Measurements from ENCODE around the gene CLDND2. TPM values are rescaled to one million over a fixed set of nuclear protein-coding genes. Genes with fewer than 3 reads are reported as not detected.

The CLDND2 gene
- total RNA-seq, 1 donor from 2014 or later = 2.4 TPM

GRCh38 chr19:51321799-51322198, 47.0 kb downstream of the CLDND2 start:
- no peak for ATAC-seq
- DNase-seq (ENCODE audit: low spot score) = no peak
- intact Hi-C loops (cut with DNase I) = no loop called here

- no peak for ATAC-seq
- no peak for DNase-seq (ENCODE audit: low spot score)
- intact Hi-C loops (cut with DNase I) = no loop called here
These were observed 48.5 kb downstream of the CLDND2 start for GRCh38 chr19:51320280-51320657.

- ATAC-seq (no peak), DNase-seq (ENCODE audit: low spot score) (no peak)
- intact Hi-C loops (cut with DNase I) = no loop called here
These were observed 49.0 kb downstream of the CLDND2 start for GRCh38 chr19:51319649-51320279.

- no peak for ATAC-seq
- DNase-seq (ENCODE audit: low spot score) = no peak
- intact Hi-C loops (cut with DNase I) = no loop called here
These were observed 49.8 kb downstream of the CLDND2 start for GRCh38 chr19:51318687-51319648.

GRCh38 chr19:51317968-51318367, 50.8 kb downstream of the CLDND2 start:
- intact Hi-C loops (cut with DNase I) = no loop called here

GRCh38 chr19:51317376-51317775, 51.4 kb downstream of the CLDND2 start:
- ATAC-seq (no peak), DNase-seq (ENCODE audit: low spot score) (no peak)
- intact Hi-C loops (cut with DNase I) = no loop called here

More at GRCh38 chr19:51317968-51318367, 50.8 kb downstream of the CLDND2 start:
- DNase-seq (ENCODE audit: low spot score) (no peak), ATAC-seq (no peak)

Other genes with a start within 250 kb of the CLDND2 start
- gene SIGLEC9, start 244.1 kb downstream of the CLDND2 start, total RNA-seq = 5.3 TPM
- gene SIGLEC7, start 226.7 kb downstream of the CLDND2 start, total RNA-seq = 2.0 TPM
- gene CD33, start 143.9 kb downstream of the CLDND2 start, total RNA-seq = 10.7 TPM
- not detected for gene SIGLECL1, start 117.9 kb downstream of the CLDND2 start, total RNA-seq
- gene IGLON5, start 57.4 kb downstream of the CLDND2 start, total RNA-seq = not detected
- 1.8 TPM for gene VSIG10L, start 26.9 kb downstream of the CLDND2 start, total RNA-seq
- 65.0 TPM for gene ETFB, start 2.6 kb downstream of the CLDND2 start, total RNA-seq
- gene NKG7, start 3.7 kb upstream of the CLDND2 start, total RNA-seq = 8.9 TPM
- not detected for gene LIM2, start 19.0 kb upstream of the CLDND2 start, total RNA-seq
- gene C19orf84, start 21.6 kb upstream of the CLDND2 start, total RNA-seq = not detected
- 3.2 TPM for gene SIGLEC10, start 48.6 kb upstream of the CLDND2 start, total RNA-seq
- gene SIGLEC8, start 89.5 kb upstream of the CLDND2 start, total RNA-seq = 0.49 TPM
- gene CEACAM18, start 109.5 kb upstream of the CLDND2 start, total RNA-seq = not detected
- not detected for gene SIGLEC12, start 132.8 kb upstream of the CLDND2 start, total RNA-seq
- gene SIGLEC6, start 162.7 kb upstream of the CLDND2 start, total RNA-seq = 2.4 TPM
- gene ZNF175, start 202.3 kb upstream of the CLDND2 start, total RNA-seq = 17.9 TPM

Data from sciatic nerve (tissue), 2 donors.